ENCODE data around the gene RIMS1.

- TF ChIP-seq, protein P1, sequence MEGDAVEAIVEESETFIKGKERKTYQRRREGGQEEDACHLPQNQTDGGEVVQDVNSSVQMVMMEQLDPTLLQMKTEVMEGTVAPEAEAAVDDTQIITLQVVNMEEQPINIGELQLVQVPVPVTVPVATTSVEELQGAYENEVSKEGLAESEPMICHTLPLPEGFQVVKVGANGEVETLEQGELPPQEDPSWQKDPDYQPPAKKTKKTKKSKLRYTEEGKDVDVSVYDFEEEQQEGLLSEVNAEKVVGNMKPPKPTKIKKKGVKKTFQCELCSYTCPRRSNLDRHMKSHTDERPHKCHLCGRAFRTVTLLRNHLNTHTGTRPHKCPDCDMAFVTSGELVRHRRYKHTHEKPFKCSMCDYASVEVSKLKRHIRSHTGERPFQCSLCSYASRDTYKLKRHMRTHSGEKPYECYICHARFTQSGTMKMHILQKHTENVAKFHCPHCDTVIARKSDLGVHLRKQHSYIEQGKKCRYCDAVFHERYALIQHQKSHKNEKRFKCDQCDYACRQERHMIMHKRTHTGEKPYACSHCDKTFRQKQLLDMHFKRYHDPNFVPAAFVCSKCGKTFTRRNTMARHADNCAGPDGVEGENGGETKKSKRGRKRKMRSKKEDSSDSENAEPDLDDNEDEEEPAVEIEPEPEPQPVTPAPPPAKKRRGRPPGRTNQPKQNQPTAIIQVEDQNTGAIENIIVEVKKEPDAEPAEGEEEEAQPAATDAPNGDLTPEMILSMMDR (IDR thresholded peaks at IDR 0.05; ENCODE audit: low read length), result no peak
- TF ChIP-seq EZH2 (optimal IDR thresholded peaks at IDR 0.05; ENCODE audit: low read depth, low read length), result no peak
Observed at GRCh38 chr6:72002415-72002814, 116.1 kb downstream of the RIMS1 start.
